Astrocyte of the cerebellum (primary cell): ENCODE measurements around the gene SLC3A2.

Experiments used
- DNase-seq: peaks from one replicate; pipeline ENCODE4 v3.0.0-alpha.2; 2011; ENCODE audit warnings: low read depth
- H3K4me3 ChIP-seq: 2 replicates; pipeline ENCODE4 v1.5.1; 2011; ENCODE audit warnings: mild to moderate bottlenecking, low read depth, low read length, moderate library complexity
- CTCF ChIP-seq: IDR thresholded peaks from 2 replicates; pipeline ENCODE4 v1.5.1; 2012; ENCODE audit warnings: low read length, low read depth, moderate library complexity, mild to moderate bottlenecking; ENCODE audit errors: missing control alignments
- in situ Hi-C: cut with HindIII; loops from 2 replicates; pipeline ENCODE4 v1.10.0; 2017; ENCODE audit warnings: low sequenced_read_pairs

Gene SLC3A2

GRCh38 chr11:62914416-62914815 is 33.7 kb downstream of the SLC3A2 start:
- in situ Hi-C loops, result no loop called here
- no peak overlapping the region for H3K4me3 ChIP-seq
- no peak for DNase-seq
- no peak for TF ChIP-seq CTCF

GRCh38 chr11:62917906-62918502 is 37.3 kb downstream of the SLC3A2 start:
- DNase-seq, result no peak
- H3K4me3 ChIP-seq, result no peak overlapping the region
- in situ Hi-C loops, result no loop called here
- no peak for TF ChIP-seq CTCF

- no peak overlapping the region for H3K4me3 ChIP-seq
- TF ChIP-seq CTCF, result no peak
- in situ Hi-C loops, result no loop called here
- DNase-seq, result no peak
Measured at GRCh38 chr11:62918531-62918930, 37.8 kb downstream of the SLC3A2 start.

- in situ Hi-C loops, result no loop called here
- no peak overlapping the region for H3K4me3 ChIP-seq
- no peak for TF ChIP-seq CTCF
- no peak for DNase-seq
Measured at GRCh38 chr11:62919476-62919875, 38.8 kb downstream of the SLC3A2 start.

- no peak overlapping the region for H3K4me3 ChIP-seq
- no peak for DNase-seq
- TF ChIP-seq CTCF, result no peak
- in situ Hi-C loops, result no loop called here
Measured at GRCh38 chr11:62919898-62920640, 39.4 kb downstream of the SLC3A2 start.

- H3K4me3 ChIP-seq, result no peak within 1 kb of the TSS
- in situ Hi-C loops, result no loop called here
- no peak for DNase-seq
- TF ChIP-seq CTCF, result no peak
Measured at GRCh38 chr11:62921201-62921572, 40.5 kb downstream of the SLC3A2 start, which contains the start of gene CHRM1. CHRM1 (minus strand) TSS chr11:62921363; CDS start chr11:62911100, 10,263 bp downstream.
